ENCODE measurements around the gene C19orf38.

DNA sequence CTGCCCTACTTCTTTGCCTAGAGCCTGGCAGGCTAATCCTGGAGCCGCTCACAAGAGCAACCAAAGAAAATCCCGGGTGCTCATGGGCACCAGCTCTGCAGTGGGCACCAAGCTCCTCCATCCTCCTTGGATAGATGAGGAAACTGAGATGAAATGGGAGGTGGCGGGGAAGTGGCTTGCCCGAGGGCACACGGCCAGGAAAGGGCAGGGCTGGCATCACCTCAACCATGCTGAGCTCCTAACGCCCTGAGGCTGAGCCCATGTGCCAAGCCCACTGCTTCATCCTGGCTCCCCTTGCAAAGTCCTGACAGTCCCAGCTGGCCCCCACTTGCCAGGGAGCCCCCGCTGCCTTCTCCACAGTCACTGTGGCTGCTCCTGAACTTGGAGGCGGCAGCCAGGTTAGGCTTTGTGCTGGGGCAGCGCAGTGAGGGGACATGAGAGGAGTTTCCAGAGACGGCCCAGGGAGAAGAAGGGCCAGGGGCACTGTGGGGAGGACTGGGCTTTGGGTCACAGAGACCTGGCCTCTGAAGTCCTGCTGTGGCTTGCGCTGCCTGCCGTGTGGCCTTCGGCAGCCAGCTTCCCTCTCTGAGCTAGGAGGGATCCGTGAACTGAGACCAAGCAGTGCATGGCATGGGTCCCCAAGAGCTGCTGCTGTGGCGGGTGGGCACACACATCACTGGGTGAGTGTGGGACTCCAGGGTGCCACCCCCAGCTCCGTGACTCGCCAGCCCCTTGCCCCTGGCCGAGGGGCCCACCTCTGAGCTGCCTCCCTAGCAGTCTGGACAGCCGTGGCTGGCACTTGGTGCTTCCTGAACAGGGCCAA, 29.7 kb upstream of the C19orf38 start:
- TF ChIP-seq, protein P1, sequence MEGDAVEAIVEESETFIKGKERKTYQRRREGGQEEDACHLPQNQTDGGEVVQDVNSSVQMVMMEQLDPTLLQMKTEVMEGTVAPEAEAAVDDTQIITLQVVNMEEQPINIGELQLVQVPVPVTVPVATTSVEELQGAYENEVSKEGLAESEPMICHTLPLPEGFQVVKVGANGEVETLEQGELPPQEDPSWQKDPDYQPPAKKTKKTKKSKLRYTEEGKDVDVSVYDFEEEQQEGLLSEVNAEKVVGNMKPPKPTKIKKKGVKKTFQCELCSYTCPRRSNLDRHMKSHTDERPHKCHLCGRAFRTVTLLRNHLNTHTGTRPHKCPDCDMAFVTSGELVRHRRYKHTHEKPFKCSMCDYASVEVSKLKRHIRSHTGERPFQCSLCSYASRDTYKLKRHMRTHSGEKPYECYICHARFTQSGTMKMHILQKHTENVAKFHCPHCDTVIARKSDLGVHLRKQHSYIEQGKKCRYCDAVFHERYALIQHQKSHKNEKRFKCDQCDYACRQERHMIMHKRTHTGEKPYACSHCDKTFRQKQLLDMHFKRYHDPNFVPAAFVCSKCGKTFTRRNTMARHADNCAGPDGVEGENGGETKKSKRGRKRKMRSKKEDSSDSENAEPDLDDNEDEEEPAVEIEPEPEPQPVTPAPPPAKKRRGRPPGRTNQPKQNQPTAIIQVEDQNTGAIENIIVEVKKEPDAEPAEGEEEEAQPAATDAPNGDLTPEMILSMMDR (IDR thresholded peaks at IDR 0.05; ENCODE audit: poor library complexity, severe bottlenecking) = no peak
- no peak for TF ChIP-seq POLR2AphosphoS5 (IDR thresholded peaks at IDR 0.05)
- no peak for TF ChIP-seq EP300 (conservative IDR thresholded peaks at IDR 0.05; ENCODE audit: poor library complexity, severe bottlenecking)
- TF ChIP-seq TAF1 (IDR thresholded peaks at IDR 0.05; ENCODE audit: low read depth) = no peak

All from neural cell (in vitro differentiated cells).